Measurements from ENCODE around the gene HMX1. TPM values are rescaled to one million over a fixed set of nuclear protein-coding genes. Genes with fewer than 3 reads are reported as not detected.

The HMX1 gene
- total RNA-seq, 4 donors from 2014 or later = not detected

DNA sequence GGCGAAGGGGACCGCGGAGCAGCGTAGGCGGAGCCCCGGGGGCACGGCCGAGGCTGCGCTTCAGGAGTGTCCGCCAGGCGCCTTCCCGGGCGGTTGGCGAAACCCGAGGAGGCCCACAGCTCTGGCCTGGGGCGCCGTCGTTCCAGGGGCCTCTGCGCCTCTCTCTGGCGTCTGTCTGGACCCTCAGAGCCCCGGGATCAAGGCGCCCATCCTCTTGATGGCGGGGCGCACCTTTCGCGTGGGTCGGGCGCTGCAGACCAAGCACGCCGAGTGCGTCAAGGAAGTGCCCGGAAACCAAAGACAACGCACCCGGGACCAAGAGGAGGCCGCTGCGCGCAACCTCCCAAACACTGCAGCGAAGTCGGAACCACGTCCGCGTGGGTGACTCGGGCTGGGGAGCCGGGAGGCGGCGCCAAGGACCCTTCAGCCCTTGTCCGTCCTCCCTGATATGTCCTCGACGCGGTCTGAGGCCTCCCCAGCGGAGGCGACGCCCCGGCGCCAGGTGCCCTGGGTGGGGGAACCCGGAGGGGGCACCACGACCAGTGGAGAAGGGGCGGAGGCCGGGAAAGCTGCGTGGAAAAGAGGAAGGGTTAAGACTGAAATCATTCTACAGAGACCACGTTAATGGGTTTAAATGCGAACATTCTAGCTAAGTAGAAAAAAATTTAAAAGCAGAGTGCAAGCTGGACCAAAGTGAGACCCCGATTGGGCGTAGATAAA is 9.9 kb downstream of the HMX1 start:
- H3K9me3 ChIP-seq = no peaks in the 10 kb centered on the region
- TF ChIP-seq POLR2A (IDR thresholded peaks at IDR 0.05) (no peak), POLR2AphosphoS5 (IDR thresholded peaks at IDR 0.05) (no peak), EP300 (IDR thresholded peaks at IDR 0.05) (no peak)
- TF ChIP-seq, protein P1, sequence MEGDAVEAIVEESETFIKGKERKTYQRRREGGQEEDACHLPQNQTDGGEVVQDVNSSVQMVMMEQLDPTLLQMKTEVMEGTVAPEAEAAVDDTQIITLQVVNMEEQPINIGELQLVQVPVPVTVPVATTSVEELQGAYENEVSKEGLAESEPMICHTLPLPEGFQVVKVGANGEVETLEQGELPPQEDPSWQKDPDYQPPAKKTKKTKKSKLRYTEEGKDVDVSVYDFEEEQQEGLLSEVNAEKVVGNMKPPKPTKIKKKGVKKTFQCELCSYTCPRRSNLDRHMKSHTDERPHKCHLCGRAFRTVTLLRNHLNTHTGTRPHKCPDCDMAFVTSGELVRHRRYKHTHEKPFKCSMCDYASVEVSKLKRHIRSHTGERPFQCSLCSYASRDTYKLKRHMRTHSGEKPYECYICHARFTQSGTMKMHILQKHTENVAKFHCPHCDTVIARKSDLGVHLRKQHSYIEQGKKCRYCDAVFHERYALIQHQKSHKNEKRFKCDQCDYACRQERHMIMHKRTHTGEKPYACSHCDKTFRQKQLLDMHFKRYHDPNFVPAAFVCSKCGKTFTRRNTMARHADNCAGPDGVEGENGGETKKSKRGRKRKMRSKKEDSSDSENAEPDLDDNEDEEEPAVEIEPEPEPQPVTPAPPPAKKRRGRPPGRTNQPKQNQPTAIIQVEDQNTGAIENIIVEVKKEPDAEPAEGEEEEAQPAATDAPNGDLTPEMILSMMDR (IDR thresholded peaks at IDR 0.05) = no peak
- H3K4me1 ChIP-seq = peaks cover 0 to 48% (median 14%) of the 10 kb centered on the region in 3 donors
- H3K27ac ChIP-seq = no peak overlapping the region
- ATAC-seq = no peak
- H3K36me3 ChIP-seq = no peaks in the 10 kb centered on the region
- 6 to 18% methylated on average over 4 of the region's 64 CpGs for WGBS, 2 donors (ENCODE audit: low coverage in 1 of 2)
- no peak overlapping the region for H3K4me3 ChIP-seq
- peaks cover 100% of the 10 kb centered on the region for H3K27me3 ChIP-seq

DNA sequence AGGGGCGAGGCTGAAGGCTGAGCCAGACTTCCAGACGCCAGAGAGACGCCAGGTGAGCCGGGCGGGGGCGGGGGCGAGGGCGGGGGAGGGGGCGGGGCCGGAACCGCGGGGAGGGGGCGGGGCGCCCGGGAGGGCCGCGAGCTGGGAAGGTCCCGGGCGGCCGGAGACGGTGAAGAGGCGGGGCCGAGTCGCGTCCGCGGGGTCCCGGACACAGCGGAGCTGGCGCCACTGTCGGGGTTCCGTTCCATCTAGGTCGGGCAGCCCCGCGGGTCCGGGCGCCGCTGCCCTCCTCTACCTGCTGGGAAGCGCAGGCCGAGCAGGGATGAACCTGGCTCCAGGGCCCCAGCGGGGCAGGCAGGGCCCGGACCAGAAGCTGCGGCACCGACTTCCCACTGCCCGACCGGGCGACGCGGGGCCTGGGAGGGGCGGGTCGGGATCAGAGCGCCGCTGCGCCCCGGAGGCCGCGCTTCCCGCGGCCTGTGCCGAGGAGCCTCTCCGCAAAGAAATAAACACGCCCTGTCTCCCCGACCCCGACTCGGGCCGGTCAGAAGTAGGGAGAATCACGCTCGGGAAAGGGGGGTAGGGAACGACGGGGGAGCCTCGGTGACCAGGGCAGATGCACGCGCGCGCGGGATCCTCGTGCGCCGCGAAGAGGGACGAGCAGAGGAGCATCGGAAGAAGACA is 10.6 kb downstream of the HMX1 start:
- ATAC-seq = no peak
- TF ChIP-seq POLR2AphosphoS5 (IDR thresholded peaks at IDR 0.05) (no peak), POLR2A (IDR thresholded peaks at IDR 0.05) (no peak), EP300 (IDR thresholded peaks at IDR 0.05) (no peak)
- TF ChIP-seq, protein P1 (IDR thresholded peaks at IDR 0.05) = no peak
- H3K4me3 ChIP-seq = no peak overlapping the region
- WGBS, 2 donors (ENCODE audit: low coverage in 1 of 2) = 0% methylated on average over 1 of the region's 82 CpGs; no CpG with 5 or more reads in 1 of the 2 donors
- no peaks in the 10 kb centered on the region for H3K36me3 ChIP-seq
- no peak overlapping the region for H3K27ac ChIP-seq
- peaks cover 0 to 51% (median 14%) of the 10 kb centered on the region in 3 donors for H3K4me1 ChIP-seq
- no peaks in the 10 kb centered on the region for H3K9me3 ChIP-seq
- peaks cover 100% of the 10 kb centered on the region for H3K27me3 ChIP-seq

DNA sequence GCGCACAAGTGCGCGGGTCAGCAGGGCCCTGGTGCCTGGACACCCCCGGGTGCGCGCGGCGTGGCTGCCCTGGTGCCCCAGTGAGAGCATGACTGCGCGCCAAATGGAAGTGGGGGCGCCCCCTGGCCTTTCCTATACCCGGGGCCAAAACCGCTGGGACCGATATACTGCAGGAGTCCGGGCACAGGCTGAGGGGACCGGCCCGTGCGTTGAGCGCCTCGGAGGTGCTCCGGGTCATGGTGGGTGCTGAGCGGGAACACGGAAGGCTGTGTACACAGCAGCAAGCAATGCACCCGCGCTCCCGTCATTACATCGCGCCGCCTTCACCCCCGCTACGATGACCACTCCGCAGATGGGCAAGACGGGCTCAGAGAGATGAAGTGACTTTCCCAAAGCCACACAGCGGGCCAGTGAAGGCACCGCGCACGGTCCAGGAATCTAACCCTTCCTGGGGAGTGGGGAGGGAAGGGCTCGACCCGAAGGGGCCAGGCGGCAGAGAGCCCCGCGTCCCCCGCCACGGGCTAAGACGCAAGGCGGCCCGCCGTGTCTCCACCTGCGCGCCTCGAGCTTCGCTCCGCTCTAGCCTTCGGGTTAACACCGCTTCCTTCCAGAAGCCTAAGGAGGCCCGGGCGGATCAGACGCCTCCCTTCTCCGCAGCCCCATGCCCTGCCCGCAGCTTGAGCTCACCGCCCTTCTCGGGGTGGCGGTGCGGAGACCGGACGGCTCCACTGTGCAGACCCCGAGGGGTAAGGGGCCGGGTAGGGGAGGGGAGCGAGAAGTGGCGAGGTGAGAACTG is 11.3 kb downstream of the HMX1 start:
- H3K9me3 ChIP-seq = no peaks in the 10 kb centered on the region
- no peak for ATAC-seq
- no peak overlapping the region for H3K4me3 ChIP-seq
- TF ChIP-seq EP300 (IDR thresholded peaks at IDR 0.05) = no peak
- TF ChIP-seq, protein P1 (IDR thresholded peaks at IDR 0.05) = no peak
- no peak for TF ChIP-seq POLR2AphosphoS5 (IDR thresholded peaks at IDR 0.05)
- TF ChIP-seq POLR2A (IDR thresholded peaks at IDR 0.05) = no peak
- H3K36me3 ChIP-seq = no peaks in the 10 kb centered on the region
- WGBS, 2 donors (ENCODE audit: low coverage in 1 of 2) = no CpG with 5 or more reads among the region's 70 CpGs
- H3K27ac ChIP-seq = no peak overlapping the region
- H3K27me3 ChIP-seq = peaks cover 100% of the 10 kb centered on the region
- H3K4me1 ChIP-seq = peaks cover 0 to 51% (median 14%) of the 10 kb centered on the region in 3 donors

DNA sequence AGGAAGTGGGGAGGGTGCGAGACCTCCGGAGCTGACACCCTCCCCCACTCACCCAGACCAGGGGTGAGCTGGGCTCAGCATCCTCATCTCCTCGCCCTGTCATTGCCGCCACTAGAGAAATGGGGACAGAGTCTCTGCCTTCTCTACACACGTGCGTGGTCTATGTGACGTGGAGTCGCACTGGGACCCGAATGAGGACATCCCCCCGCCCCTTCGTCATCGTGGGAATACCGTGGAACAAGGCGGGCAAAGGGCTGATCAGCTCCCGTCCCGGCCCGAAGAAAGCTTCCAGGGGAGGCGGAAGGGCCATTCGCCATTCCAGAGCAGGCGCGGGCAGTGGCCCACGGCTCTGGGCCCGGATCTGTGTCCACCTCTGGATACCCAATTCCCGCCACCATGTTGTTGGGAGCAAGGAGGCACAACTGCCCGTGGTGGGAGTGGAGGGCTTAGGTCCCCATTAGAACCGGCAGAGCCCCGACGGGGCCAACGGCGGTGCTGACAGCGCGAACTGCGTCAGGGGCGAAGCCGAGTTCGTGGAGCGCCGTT is 12.0 kb downstream of the HMX1 start:
- no peak overlapping the region for H3K27ac ChIP-seq
- H3K27me3 ChIP-seq = peaks cover 100% of the 10 kb centered on the region
- no peak overlapping the region for H3K4me3 ChIP-seq
- no peak for ATAC-seq
- WGBS, 2 donors (ENCODE audit: low coverage in 1 of 2) = 0% methylated on average over 5 of the region's 38 CpGs; no CpG with 5 or more reads in 1 of the 2 donors
- TF ChIP-seq POLR2A (IDR thresholded peaks at IDR 0.05) = no peak
- TF ChIP-seq, protein P1 (IDR thresholded peaks at IDR 0.05) = no peak
- TF ChIP-seq POLR2AphosphoS5 (IDR thresholded peaks at IDR 0.05) = no peak
- no peak for TF ChIP-seq EP300 (IDR thresholded peaks at IDR 0.05)
- H3K4me1 ChIP-seq = peaks cover 0 to 51% (median 14%) of the 10 kb centered on the region in 3 donors
- no peaks in the 10 kb centered on the region for H3K9me3 ChIP-seq
- H3K36me3 ChIP-seq = no peaks in the 10 kb centered on the region

Data from gastroesophageal sphincter (tissue), 4 donors.